Measurements from ENCODE around the gene NAV2. TPM values are rescaled to one million over a fixed set of nuclear protein-coding genes. Genes with fewer than 3 reads are reported as not detected.

Gene NAV2
- total RNA-seq, 4 donors from 2014 or later: 9.6 to 40.0 (median 23.1) TPM

- no peak for TF ChIP-seq POLR2A (IDR thresholded peaks at IDR 0.05)
- TF ChIP-seq CTCF (IDR thresholded peaks at IDR 0.05): no peak
- no peak for TF ChIP-seq POLR2AphosphoS5 (IDR thresholded peaks at IDR 0.05)
- peak overlapping the region in 2 of 4 donors; percentile 30 to 67 for H3K27ac ChIP-seq
- intact Hi-C loops (cut with DNase I; ENCODE audit: low total_unique reads): no loop called here
Measured at GRCh38 chr11:19696904-19697303, 15.7 kb upstream of the NAV2 start.

GRCh38 chr11:19697721-19698121 lies 14.9 kb upstream of the NAV2 start:
- Histone ChIP-seq H3K4me3 (no peak overlapping the region), H3K27me3 (no peaks in the 10 kb centered on the region), H3K27ac (peak overlapping the region in 2 of 4 donors; percentile 12 to 44), H3K4me1 (peaks cover 0 to 8% (median 1%) of the 10 kb centered on the region in 4 donors), H3K9me3 (no peaks in the 10 kb centered on the region), H3K36me3 (no peaks in the 10 kb centered on the region)
- no peak for TF ChIP-seq CTCF (IDR thresholded peaks at IDR 0.05)
- TF ChIP-seq EP300 (IDR thresholded peaks at IDR 0.05; ENCODE audit: low read depth): no peak
- no peak for TF ChIP-seq POLR2AphosphoS5 (IDR thresholded peaks at IDR 0.05)
- TF ChIP-seq POLR2A (IDR thresholded peaks at IDR 0.05): no peak
- DNase-seq: no peak
- in situ Hi-C loops (cut with MboI; ENCODE audit: low pct_ligation_motif_present in 1 of 4, low pct_unique_long_range_greater_than_20kb in 1 of 4, low sequenced_read_pairs in 3 of 4) (no loop called here), intact Hi-C loops (cut with DNase I; ENCODE audit: low total_unique reads) (no loop called here)
- 53% methylated on average over 4 of the region's 4 CpGs; no CpG with 5 or more reads in 1 of the 2 donors for WGBS, 2 donors (ENCODE audit: low coverage in 1 of 2)

More at GRCh38 chr11:19696904-19697303, 15.7 kb upstream of the NAV2 start:
- in situ Hi-C loops (cut with MboI; ENCODE audit: low pct_ligation_motif_present in 1 of 4, low pct_unique_long_range_greater_than_20kb in 1 of 4, low sequenced_read_pairs in 3 of 4): no loop called here
- WGBS, 2 donors (ENCODE audit: low coverage in 1 of 2): 94 to 100% methylated on average over 4 of the region's 4 CpGs
- Histone ChIP-seq H3K4me1 (peaks cover 0 to 7% (median 1%) of the 10 kb centered on the region in 4 donors), H3K9me3 (no peaks in the 10 kb centered on the region), H3K4me3 (no peak overlapping the region), H3K36me3 (no peaks in the 10 kb centered on the region), H3K27me3 (no peaks in the 10 kb centered on the region)
- DNase-seq: no peak

- no peak for DNase-seq
- no peaks in the 10 kb centered on the region for H3K9me3 ChIP-seq
- intact Hi-C loops (cut with DNase I; ENCODE audit: low total_unique reads): no loop called here
- no peaks in the 10 kb centered on the region for H3K36me3 ChIP-seq
- in situ Hi-C loops (cut with MboI; ENCODE audit: low pct_ligation_motif_present in 1 of 4, low pct_unique_long_range_greater_than_20kb in 1 of 4, low sequenced_read_pairs in 3 of 4): no loop called here
- no peaks in the 10 kb centered on the region for H3K27me3 ChIP-seq
- WGBS, 2 donors (ENCODE audit: low coverage in 1 of 2): 71 to 79% methylated on average over 3 to 8 of the region's 8 CpGs
- peak overlapping the region in 2 of 4 donors; percentile 12 to 44 for H3K27ac ChIP-seq
- TF ChIP-seq POLR2AphosphoS5 (IDR thresholded peaks at IDR 0.05): peak in 1 of 3 donors; percentile 18
- no peak for TF ChIP-seq EP300 (IDR thresholded peaks at IDR 0.05; ENCODE audit: low read depth)
- no peak for TF ChIP-seq CTCF (IDR thresholded peaks at IDR 0.05)
- H3K4me3 ChIP-seq: no peak overlapping the region
- H3K4me1 ChIP-seq: peaks cover 0 to 8% (median 1%) of the 10 kb centered on the region in 4 donors
Measured at GRCh38 chr11:19698493-19699292, 13.9 kb upstream of the NAV2 start.

- Histone ChIP-seq H3K27me3 (no peaks in the 10 kb centered on the region), H3K27ac (peak overlapping the region in 3 of 4 donors; percentile 28 to 67 (median 54)), H3K4me1 (peaks cover 2 to 14% (median 4%) of the 10 kb centered on the region in 4 donors), H3K9me3 (no peaks in the 10 kb centered on the region), H3K36me3 (no peaks in the 10 kb centered on the region), H3K4me3 (no peak overlapping the region)
- intact Hi-C loops (cut with DNase I; ENCODE audit: low total_unique reads): no loop called here
- in situ Hi-C loops (cut with MboI; ENCODE audit: low pct_ligation_motif_present in 1 of 4, low pct_unique_long_range_greater_than_20kb in 1 of 4, low sequenced_read_pairs in 3 of 4): no loop called here
- TF ChIP-seq POLR2A (IDR thresholded peaks at IDR 0.05) (no peak), EP300 (IDR thresholded peaks at IDR 0.05; ENCODE audit: low read depth) (no peak), POLR2AphosphoS5 (IDR thresholded peaks at IDR 0.05) (no peak), CTCF (IDR thresholded peaks at IDR 0.05) (no peak)
- DNase-seq: no peak
- 48 to 59% methylated on average over 2 of the region's 2 CpGs for WGBS, 2 donors (ENCODE audit: low coverage in 1 of 2)
Measured at GRCh38 chr11:19701421-19701820, 11.2 kb upstream of the NAV2 start.

All from transverse colon (tissue), 4 donors.